HG02840 (cell line): ENCODE measurements around the gene ADAMTS17.

Experiments used
- ATAC-seq: cut with Tn5 transposase; IDR thresholded peaks from one replicate; pipeline ENCODE4 v1.9.1; 2021; ENCODE audit warnings: mild to moderate bottlenecking, moderate library complexity, moderate number of reproducible peaks; ENCODE audit not compliant: unreplicated experiment, low FRiP score

The ADAMTS17 gene

DNA sequence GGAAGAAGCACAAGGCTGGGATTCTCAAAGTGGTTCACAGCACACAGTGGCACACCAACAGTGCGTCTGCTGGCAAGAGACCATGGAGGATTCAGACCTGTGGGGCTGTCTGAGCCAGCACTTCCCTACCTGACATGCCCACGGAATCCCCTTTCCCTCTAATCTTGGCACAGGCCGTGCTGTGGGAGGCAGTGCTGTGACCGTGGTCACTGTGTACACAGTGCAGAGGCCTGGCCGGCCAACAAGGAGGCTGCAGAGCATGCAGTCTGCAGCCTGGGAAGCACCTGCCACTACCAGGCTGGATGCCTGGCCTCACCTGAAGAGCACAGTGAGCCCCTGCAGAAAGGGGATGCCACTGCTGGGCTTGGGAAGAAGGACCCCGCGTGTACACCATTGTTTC is 307.6 kb downstream of the ADAMTS17 start:
- no peak for ATAC-seq

DNA sequence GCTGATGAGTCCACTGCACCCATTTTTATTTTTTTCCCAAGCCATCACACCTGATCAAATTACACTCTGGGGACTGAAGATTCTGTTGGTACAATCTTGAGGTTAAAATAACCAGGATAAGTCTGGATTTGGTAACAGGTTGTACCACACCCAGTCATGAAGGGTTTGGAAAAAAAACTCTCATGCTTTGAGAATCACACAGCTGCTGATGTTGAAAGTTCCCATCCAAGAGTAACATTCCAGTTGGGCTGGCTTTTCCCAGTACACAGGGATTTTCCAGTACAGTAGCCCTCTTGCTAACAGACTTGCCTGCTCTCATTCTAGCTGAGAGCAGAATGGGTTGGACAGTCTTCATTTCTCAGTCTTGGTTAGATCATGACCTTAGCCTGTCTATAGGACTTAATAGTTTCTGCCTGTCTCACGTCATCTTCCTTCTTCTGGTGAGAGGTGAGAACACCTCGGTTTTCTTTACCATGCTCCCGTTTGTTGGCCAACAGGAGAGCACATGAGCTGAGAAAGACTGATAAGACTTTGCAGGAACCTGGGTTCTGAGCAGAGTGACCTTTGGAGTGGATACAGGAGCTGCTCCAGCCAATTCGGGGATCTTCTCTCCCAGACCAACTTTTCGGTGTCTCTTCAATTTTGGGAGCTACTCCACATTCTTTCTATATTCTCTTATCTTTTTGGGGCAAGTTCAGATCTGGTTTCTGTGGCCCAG is 308.5 kb downstream of the ADAMTS17 start:
- no peak for ATAC-seq

DNA sequence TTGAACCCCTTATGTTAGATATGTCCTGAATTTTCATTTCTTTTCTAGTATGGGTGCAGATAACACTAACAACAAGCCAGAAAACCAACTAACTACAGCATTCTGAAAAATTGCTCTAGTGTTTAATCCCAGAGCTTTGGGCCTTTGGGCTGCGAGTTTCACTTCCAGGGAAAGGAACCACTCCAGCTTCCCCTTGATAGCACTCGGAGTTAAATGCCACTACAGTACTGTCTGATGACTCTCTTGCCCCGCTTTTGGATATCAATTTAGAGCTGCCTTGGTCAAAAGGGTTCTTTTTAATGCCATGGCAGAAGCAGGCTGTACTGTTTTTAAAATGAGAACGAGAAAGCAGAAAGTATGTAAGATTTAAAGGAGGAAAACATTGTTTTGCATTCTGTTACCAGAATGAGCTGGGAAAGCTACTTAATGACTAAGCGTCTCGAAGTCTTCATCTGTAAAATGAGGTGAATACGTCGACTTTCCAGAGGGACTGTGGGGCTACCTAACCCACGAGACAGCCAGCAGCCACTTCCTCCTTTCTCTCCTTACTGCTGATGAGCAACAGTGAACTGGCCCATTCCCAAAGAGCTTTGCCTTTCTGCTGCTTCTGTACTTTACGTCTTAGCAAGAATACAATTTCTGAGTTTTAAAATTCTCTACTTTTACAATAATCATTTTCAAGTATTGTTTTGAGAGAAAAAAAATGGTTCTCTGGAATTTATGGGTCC is 309.3 kb downstream of the ADAMTS17 start:
- no peak for ATAC-seq

DNA sequence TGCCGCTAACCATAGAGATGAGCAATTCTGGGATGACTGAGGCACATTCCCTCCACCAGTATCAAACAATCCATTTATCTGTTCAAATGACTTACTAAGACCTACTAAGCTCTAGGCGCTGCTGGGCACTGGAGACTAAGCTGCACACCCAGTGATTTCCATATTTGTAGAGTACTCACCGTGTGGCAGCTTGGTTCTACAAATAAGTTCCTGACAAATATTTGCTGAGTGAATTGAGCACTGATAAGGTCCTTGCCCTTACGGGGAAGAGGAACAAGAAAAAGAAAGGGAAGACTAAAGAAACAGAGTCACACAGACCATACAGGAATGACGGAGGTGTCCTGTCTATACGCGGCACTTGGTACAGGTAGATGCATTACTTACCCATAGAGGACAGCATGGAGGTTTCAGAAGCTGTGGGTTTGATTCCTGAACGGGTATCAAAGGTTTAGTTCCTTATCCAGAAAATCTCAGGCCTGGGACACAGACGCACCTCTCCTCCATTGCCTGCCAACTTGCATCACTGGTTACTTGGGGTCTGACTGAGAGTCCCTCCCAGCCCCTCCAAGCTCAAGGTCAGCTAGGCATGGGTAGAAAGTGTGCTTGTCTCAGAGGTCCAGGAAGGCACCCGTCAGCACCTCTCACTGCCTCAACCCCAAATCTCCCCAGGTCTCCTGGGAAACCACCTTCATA is 310.0 kb downstream of the ADAMTS17 start:
- no peak for ATAC-seq

- ATAC-seq, result no peak
These were observed 311.1 kb downstream of the ADAMTS17 start for GRCh38 chr15:100030586-100031229.

- no peak for ATAC-seq
These were observed 311.8 kb downstream of the ADAMTS17 start for GRCh38 chr15:100029868-100030479.

DNA sequence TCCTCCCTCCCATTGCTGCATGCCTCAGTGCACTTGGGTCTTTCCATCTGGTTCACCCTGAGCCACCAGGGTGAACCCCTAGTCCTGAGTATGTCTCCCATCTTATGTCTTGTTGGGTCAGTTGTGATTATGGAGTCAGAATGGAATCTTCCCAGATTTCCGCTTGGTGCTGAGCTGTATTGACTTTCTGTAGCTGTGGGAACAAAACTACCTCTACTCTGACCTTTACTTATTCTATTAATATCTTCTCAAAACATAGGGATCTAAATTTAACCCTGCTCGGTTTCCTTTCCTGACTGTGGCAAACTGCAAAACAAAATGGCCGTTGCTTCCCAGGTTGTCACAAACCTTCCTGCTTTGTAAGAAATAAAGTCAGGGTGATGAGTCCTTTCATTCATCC is 312.7 kb downstream of the ADAMTS17 start:
- no peak for ATAC-seq

DNA sequence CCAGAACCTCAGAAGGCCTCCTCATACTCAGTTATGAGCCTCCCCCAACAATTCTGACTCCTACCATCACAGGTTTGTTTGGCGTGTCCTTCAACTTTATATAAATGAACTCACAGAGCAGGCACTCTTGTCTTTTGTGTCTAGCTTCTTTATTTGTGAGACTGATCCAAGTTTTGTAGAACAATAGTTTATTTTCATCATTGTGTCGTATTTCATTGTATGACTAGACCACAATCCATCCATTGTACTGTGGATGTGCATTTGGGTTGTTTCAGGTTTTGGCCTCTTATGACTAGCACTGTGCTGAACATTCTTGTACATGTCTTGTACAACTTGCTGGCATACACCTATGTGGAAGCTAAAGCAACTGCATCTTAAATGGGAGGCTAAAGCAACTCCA is 315.7 kb downstream of the ADAMTS17 start:
- no peak for ATAC-seq

DNA sequence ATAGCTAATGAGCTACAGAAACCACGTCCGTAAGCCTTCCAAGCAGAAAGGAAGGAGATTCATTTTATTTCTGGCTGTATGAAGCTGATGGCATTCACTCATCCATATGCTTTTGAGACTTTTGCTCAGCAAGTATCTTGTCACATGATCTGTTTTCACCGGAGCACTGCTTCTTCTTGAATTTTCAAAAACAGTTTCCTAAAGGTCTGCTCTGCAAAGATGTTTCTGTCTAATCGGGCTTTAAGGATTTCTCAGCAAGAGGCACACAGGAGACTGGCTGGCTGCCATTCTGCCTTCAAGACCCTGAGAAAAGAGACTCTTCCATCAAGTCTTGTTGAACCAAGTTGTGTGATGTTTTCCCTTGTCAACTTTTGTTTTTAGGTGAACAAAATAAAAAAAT is 319.0 kb downstream of the ADAMTS17 start:
- ATAC-seq, result no peak

DNA sequence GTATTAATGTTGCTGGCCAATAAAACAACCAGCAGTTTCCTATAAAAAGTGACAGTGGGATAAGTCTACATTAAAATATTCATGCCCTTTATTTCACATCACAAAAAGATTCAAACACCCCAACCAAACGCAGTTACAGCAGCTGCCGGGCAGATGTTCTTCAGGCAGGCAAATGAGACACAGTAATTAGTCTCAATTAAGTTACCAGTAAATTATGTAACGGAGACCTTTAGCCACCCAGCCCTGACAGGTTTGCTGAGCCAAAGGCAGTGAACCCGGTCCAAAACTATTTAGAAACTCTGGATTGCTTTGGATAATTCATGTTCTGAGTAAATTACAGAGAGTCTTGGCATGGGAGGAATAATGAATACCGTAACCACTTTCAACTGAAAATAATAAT is 319.4 kb downstream of the ADAMTS17 start:
- ATAC-seq, result no peak

- no peak for ATAC-seq
These were observed 320.1 kb downstream of the ADAMTS17 start for GRCh38 chr15:100021653-100022052.

- ATAC-seq, result no peak
These were observed 321.2 kb downstream of the ADAMTS17 start for GRCh38 chr15:100020614-100021013.

- no peak for ATAC-seq
These were observed 321.6 kb downstream of the ADAMTS17 start for GRCh38 chr15:100020189-100020588.

GRCh38 chr15:100019601-100020000 is 322.2 kb downstream of the ADAMTS17 start:
- no peak for ATAC-seq

DNA sequence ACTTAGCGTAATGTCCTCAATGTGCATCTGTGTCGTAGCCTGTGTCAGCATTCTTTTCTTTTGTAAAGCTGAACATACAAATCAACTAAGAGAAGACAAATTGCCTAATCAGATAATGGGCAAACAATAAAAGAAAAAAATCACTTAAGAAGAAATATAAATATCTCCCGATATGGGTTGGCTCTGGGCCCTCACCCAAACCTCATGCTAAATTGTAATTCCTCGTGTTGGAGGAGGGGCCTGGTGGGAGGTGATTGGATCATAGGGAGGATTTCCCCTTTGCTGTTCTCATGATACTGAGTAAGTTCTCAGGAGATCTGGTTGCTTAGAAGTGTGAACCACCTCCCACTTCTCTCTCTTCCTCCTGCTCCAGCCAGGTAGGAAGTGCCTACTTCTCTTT is 323.6 kb downstream of the ADAMTS17 start:
- ATAC-seq, result no peak

GRCh38 chr15:100017140-100017539 is 324.6 kb downstream of the ADAMTS17 start:
- ATAC-seq, result no peak

GRCh38 chr15:100016632-100017031 is 325.1 kb downstream of the ADAMTS17 start:
- no peak for ATAC-seq

GRCh38 chr15:100011235-100011634 is 330.5 kb downstream of the ADAMTS17 start:
- ATAC-seq, result no peak

DNA sequence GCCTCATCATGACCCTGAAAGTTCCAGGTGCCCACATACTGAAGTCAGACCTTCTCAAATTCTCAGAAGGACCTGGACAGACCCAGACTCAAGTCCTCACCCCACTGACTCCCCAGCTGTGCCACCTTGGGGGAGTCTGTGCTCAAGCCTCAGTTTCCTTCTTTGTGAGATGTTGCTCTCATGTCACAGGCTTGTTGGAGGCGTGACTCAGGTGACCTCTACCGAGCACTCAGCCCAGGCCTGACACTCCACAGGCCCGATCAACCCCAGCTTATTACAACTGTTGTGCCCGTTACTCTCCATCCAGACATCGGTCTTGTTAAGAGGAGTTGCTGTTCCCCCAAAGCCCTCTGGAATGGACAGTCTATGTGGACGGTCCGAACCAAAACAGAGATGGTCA is 332.4 kb downstream of the ADAMTS17 start:
- no peak for ATAC-seq

GRCh38 chr15:100008258-100008657 is 333.5 kb downstream of the ADAMTS17 start:
- ATAC-seq, result no peak

DNA sequence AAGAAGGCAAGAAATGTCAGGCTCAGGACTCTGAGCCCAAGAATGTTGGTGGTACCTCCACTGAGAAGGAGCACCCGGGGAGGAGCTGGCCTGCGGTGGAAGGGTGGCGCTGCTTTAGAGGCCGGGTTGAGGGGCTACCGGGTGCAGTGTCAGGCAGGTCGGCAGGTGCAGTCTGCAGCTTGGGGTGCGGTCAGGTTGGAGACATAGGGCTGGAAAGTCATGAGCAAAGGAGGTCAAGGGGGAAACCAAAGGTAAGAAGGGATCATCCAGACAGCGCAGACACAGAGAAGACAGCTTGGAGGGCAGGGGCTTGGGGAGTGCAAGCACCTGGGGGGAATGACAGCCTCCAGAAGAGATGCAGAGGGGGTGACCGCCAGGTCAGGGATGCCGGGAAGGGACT is 334.2 kb downstream of the ADAMTS17 start:
- ATAC-seq, result no peak
